DMS153 treated with DMSO at 0.1 percent for 48 hours (cell line): ENCODE results near the gene COMMD6.
"Not testable (repeated sequence)": the region's sequence is repeated elsewhere in the genome, so short reads cannot be mapped to it uniquely, and the experiment has no call there.

ENCODE experiments used
- DNase-seq: peaks from one replicate; lab custom pipeline; 2025; ENCODE audit not compliant: unreplicated experiment; lab: John Stamatoyannopoulos, UW

The COMMD6 gene

DNA sequence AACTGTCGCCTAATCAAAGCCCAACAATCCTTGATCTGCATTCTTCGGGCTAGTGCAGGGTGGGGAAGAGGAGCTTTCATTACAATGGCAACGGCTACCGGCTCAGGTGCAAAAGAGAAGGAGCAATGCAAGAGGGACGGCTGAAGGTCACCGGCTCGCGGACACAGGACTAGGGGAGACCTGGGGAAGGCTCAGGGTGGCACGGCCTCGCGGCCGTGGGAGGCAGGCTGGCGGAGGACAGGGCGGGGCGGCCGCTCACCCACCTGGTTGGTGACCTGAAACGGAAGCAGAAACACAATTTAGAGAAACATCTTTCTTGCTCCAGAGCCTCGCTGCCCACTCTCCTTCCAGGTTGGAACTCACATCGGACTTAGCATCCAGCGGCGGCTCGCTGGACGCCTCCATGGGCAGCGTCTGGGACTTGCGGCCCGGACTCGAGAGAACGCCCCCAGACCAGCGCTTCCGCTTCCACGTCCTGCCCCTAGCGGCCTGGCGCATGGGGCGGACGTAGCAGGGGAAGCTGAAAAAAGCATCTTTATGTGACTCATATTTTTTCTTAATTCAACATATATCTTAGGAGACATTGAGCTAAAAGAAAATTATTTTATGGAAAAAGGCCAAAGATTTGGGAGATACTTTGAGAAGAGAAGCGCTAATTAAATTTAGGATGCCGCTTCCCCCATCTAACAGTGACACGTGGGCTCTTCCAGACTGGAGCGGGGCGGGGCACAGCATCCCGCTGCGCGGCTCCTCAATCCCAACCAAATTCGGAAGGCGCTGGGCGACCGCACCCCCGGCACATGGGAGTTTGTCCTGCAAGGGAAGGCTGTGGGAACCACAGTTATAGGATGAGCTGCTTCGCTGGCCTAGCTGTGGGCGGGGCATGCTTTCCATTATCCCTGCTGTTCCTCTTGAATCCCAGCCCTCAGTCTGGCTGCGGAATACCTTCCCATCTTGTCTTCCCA lies at the start of gene COMMD6:
Gene COMMD6, minus strand, starts transcription at position 441 of the 965 bp plus-strand sequence. Its CDS starts 36 bp downstream, at position 405.
- DNase-seq = peak; percentile 92

DNA sequence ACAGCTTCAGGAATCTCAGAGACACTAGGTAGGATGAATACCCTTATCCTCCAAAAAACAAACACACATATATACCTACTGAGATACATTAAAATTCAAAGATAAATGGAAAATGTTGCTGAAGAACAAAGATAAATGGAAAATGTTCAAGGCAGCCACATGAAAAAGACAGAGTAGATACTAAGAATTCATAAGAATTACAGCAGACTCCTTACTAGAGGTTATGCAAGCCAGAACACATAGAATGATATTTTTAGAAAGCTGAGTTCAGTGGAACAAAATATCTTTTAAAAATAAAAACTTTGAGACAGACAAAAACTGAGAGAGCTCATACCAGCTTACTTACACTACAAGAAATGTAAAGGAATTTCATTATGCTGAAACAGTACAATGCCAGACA lies 47.5 kb upstream of the COMMD6 start:
- no peak for DNase-seq

DNA sequence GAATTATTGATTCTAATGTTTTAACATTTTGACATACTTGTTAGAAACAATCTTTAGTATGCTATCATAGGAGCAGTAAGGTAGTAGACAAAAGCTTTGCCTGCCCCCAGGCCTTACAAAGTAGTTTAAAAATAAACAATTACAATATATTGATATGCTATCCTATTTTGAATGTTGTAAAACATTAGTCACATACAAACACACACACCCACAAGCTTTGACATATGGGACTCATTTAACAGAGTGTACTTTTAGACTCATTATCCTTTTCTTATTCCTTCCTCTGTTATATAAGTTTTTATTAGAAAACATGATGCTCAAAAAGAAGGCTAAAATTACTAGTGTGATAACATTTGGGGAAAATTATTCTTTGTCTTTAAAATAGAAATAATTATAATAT lies 45.5 kb upstream of the COMMD6 start:
- DNase-seq = no peak

DNA sequence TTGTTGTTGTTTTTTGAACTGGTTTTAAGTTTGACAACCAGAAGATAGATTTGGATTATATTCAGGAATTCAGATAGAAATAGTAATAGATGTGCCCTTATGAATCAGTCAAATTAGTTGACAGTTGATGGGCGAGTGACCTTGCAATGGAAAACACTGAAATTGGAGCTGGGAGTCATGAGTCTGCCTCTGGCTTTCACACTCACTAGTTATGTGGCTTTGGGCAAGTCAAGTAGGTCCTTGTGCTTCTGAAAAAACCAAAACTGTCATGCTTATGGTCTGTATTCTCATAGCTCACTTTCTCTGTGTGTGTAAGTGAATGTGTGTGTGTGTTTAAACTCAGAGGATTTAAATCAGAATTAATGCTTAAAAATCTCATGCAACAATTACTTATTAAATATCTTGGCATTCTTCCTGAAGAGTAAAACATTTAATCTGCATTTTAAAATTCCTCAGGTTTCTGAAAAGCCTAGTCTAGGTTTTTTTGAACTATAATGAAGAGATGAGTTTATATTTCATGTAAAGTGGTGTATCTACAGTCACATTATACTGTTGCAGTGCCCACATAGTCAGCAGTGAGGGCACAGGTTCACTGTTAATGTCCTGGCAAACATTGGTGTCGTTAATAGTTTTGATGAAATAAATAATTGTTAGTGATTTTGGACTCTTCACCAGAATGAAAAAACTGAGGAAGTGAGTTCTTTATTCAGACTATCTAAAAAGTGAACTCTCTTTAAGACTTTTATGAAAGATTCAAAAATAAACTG lies 44.4 kb upstream of the COMMD6 start:
- DNase-seq = no peak

DNA sequence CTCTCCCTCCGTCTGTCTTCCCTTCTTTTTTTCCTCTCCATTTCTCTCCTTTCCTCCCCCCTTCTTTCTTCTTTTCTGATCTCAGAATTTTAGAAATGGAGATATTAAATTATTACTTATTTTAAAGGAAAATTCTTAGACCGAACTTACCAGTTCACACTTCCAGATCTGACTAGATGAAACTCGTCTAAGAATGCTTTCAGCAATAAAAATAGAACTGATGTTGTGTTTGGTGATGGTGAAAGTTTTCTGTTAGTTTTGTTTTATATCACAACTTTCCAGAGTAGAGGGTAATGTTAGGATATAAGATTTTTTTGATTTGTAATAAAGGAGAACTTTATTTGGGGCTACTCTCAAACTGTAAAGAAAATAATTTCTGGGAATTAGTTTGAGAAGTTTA lies 41.9 kb upstream of the COMMD6 start:
- no peak for DNase-seq

DNA sequence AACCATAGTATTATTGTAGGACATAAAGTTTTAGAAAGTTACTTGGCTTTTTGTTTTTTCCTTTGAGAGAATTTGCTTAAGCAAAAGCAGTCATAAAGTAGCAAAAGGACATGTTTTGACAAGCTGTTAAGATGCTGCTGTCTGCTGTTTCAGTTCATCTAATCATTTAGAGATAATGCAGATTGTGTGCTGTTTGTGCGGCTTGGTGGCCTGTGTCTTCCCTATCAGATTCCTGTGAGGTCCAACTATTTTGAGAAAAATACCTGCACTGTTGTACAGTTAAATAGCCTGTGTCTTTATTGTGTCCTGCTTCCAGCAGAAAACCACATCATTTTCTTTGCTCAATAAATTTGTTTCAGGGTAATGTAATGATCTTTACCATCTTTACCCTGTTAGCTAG lies 31.9 kb upstream of the COMMD6 start:
- DNase-seq = no peak

DNA sequence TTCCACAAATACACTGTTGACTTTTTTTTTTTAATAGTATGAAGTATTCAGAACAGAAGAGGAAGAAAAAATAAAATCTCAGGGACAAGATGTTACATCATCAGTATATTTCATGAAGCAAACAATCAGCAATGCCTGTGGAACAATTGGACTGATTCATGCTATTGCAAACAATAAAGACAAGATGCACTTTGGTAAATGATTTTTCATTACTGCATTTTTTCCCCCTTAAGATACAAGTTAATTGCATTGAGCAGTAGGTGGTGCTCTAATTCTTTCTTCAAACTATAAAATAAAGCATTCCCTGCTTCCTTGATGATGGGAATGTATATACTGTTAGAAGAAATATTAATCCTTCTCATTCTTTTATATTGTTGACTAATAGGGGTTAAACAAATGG lies 29.0 kb upstream of the COMMD6 start:
- peak; percentile 11 for DNase-seq

DNA sequence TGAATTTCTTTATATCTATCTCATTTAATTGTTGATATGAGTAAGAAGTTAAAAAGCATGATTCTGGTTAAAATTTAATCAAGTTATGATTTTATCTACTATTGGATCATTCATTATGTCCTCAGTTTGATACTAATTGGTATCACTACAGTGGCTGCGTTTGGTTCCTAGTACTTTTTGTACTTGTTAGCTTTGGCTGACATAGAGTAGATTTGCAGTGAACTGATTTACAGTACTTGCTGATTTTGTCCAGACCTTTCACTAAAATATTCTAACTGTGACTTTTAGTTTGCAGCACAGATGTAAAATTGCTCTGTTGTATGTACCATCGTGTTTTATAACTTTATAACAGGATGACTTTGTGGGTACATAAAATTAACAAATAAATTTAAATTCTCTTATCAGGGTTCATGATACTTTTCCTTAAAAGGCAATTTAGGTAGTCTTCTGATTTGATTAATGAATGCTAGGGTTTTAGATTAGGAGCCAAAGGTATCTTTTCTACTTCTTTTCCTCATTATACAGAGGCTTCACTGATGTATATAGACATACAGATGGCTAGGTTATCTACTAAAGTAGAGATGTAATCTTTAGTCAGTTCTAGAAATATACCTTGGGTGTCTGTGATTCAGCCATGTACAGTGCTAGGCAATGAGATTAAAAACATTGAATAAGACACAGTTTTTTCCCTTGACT lies 20.7 kb upstream of the COMMD6 start:
- no peak for DNase-seq

DNA sequence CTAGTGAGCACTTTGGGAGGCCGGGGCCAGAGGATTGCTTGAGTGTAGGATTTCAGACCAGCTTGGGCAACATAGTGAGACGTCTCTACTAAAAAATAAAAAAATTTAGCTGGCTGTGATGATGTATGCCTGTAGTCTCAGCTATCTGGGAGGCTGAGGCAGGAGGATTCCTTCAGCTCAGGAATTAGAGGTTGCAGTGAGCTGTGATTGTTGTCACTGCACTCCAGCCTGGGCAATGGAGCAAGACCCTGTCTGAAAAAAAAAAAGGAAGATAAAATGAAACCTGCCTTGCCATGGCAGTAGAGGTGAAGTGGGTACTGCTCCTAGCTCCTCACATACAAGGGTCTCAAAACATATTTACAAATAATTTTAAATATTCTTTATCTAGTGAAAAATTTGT lies 19.3 kb upstream of the COMMD6 start:
- DNase-seq = no peak

DNA sequence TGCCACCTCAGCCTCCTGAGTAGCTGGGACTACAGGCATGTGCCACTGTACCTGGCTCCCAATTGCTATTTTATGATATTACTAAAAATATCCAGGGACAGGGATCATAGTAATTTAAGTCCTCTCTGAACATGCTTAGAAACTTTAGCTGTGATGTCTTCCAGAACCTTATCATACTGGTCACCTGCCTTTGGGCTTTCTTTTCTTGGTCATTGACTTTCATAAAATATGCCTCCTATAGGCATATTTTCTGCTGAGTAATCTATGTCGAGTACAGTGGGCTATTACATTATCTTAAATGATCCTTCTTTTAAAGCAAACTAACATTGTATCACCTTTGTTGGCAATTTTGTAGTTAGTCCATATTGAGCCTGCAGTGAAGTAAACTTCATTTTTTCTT lies 18.2 kb upstream of the COMMD6 start:
- no peak for DNase-seq

DNA sequence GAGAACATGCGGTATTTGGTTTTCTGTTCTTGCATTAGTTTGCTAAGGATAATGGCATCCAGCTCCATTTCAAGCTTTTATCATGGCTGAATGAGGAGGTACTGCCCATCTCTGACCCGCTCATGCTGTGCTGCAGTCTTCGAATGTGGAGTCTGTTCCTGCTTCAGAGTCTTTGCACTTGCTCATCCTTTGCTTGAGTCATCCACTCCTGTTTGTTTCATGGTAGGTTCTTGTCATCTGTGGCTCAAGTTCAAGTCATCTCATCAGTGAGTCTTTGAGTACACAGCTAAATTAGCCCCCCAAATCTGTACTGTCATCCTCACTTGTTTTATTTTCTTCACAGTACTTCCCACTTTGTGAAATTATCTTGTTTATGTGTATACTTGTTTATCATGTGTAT lies 17.3 kb upstream of the COMMD6 start:
- DNase-seq = no peak

DNA sequence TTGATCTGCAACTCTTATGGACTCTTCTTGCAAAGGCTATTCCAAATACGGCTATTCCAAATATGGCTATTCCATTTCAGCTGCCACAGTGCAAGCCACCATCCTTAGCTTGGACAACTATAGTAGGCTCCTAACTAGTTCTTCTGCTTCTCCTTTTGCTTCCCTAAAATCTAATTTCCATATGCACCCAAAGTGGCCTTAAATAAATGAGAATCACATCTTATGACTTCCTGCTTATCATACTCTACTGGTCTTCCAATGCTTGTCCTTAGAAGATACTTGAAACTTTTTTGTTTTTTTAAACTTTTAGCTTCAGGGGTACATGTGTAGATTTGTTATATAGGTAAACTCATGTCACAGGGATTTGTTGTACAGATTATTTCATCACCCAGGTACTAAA lies 16.8 kb upstream of the COMMD6 start:
- no peak for DNase-seq

DNA sequence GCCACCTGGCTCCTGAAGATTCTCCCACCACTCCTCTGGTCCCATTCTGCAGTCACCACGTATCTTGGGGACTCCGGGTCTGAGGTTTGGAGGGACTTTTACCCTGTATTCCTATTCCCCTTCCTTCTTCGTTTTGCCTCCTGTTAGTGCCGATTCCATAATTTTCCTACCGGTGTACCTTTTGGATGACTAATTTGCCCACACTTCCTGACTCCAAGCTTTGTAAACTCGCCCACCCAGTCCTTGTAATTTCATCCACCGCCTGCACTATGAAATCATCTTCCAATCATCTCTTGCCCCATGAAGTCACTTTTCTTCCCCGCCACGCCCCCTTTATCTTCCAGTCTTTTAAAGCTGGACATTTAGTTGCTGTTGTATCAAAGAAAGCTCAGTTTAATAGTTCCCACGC lies 12.5 kb upstream of the COMMD6 start:
- DNase-seq = no peak

DNA sequence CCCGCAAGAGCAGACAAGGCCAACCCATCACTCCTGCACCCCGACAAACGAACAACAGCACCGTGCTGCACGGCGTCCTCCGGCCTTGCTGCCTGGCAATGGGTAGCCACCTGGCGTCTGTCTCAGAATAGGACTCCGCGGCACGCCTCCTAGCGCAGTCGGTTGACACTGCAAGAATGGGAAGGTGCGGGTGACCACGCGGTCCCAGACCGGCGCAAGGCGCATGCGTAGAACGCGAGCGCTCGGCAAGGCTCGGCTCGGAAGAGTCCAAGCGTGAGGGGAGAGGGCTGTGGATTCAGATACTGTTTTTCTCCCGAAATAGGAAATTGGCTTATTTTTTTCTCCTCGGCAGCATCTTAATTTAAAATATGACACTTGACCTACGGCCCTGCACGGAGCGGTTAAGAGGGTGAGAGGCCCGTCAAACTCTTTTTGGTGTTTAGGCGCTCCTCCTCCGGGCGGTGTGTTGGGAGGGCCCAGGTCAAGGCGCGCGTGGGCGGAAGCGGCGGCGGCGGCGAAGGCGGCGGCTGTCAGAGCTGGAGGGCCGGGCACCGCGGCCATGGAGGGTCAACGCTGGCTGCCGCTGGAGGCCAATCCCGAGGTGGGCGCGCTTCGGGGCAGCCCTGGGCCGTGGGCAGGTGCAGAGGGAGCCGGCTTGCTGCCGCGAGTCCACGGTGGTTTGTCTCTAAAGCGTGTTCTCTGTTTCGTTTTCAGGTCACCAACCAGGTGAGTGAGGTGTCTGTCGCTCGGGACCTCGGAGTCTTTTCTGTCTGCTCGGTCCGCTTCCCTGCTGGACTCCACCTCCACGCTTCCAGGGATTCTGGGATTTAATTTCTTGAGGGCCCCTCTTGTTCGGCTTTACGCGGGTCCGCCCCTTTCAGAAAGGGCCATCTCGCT lies 11.9 kb upstream of the COMMD6 start, which contains the start of gene UCHL3:
Gene UCHL3, plus strand, starts transcription at position 530 of the 897 bp plus-strand sequence. Its CDS starts 30 bp downstream, at position 560.
- DNase-seq = peak; percentile 95

DNA sequence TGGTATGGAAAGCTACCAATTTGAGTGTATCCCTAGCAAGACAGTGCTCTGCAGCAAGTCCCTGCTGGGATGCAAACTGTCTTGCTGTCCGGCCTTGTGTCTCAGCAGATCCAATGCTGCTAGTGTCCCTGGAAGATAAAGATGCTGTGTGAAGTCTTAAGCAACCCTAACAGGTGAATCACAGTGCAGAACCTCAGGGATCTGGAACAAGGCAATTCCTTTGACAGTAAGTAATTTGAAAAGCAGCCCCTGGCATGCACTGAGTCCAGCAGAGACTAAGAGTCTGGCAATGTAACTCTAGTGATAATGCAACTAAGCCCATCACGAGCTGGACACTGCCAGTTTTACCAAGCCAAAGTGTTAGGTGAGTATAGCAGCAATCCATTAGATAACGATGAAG lies 10.3 kb upstream of the COMMD6 start:
- no peak for DNase-seq

DNA sequence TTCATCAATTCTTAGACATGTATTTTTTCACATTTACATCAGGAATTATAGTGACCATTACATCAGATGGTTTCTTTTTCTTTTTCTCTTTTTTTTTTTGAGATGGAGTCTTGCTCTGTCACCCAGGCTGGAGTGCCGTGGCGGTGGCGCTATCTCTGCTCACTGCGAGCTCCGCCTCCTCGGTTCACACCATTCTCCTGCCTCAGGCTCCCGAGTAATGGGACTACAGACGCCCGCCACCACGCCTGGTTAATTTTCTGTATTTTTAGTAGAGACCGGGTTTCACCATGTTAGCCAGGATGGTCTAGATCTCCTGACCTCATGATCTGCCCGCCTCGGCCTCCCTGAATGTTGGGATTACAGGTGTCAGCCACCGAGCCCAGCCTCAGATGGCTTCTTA lies 7.7 kb upstream of the COMMD6 start:
- DNase-seq = not testable (repeated sequence)

DNA sequence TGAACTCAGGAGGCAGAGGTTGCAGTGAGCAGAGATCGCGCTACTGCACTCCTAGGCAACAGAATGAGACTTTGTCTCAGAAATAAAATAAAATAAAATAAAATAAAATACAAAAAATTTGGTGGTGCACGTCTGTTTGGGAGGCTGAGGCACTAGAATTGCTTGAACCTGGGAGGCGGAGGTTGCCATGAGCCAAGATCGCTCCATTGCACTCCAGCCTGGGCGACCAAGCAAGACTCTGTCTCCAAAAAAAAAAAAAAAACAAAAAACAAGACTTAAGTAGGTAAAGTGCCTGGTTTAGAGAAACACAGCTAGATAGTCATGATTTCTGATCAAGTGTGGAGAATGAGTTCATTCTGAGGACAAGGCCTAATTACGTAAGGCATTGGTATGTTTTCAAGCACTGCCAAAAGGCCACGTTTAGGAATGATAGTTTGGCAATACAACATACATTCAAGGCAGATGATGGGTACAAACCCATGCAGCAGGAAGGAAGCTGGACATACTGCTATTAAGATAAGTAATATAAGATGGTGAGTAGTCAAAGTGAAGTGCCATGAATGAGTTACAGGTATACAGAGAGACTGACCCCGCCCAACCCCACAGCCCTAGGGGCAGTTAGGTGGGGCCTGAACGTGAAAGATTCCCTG lies 7.2 kb upstream of the COMMD6 start:
- no peak for DNase-seq

DNA sequence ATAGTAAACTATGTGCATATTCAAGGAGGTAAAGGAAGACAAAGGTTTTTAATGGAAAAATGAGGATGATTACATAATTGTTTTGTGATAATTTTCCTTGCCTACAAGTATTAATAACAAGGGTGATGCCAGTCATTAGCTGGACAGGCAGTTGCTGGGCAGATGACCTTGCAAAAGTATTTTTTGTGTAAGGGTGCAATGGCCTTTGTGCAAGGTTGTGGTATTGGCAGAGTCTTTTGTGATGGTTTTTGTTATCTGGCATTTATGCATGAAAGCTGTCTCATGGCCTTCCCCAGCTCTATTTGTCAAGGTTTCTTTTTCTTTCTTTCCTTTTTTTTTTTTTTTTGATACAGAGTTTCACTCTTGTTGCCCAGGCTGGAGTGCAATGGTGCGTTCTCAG lies 4.3 kb upstream of the COMMD6 start:
- no peak for DNase-seq

DNA sequence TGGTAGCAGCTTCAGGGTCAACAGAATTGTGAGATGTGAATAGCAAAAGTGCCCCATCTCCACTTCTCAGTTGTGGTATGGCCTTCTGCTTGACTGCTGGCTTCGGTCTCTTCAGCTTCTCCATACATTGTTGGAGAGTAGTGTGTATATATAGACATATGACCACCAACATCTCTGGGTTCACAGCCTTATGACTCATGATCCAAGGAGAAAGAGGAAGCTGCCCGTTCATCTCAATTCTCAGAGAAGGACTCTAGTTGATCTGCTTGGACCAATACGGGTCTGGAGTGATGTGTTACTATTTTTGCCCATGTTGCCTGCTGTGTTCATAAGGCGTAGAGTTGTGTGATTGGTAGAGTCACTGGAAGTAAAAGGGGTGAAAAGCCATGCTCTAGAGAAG lies 3.6 kb upstream of the COMMD6 start:
- no peak for DNase-seq

DNA sequence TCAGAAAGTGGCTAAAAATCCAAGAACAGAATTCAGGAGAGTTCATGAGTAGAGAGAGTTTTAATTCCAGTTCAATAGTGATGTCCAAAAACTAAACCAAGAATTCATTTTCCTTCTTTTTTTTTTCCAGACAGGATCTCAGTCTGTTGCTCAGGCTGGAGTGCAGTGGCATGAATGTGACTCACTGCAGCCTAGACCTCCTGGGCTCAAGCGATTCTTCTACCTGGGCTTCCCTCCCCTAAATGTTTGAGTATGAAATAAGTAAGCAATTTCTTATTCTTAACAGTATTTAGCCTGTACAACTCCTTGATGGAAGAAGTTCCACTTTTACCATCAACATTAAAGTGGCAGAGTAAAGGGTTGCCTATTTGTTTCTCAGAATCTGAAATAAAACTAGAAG lies 3.8 kb downstream of the COMMD6 start:
- no peak for DNase-seq
